B cell (primary cell): ENCODE results near the gene TRIM15. TPM values are rescaled to one million over a fixed set of nuclear protein-coding genes. Genes with fewer than 3 reads are reported as not detected.
A peak's percentile ranks its signal among the peaks of the same experiment; 100 is the strongest.

ENCODE experiments used
- ATAC-seq: fragments of 200-7000 bp; cut with Tn5 transposase; one replicate; pipeline ENCODE4 v1.10.0; 2021; ENCODE audit warnings: low read depth, mild to moderate bottlenecking, moderate number of reproducible peaks, moderate library complexity
- CTCF ChIA-PET: fragments of 350-600 bp; sonication (Branson Sonifier 250); formaldehyde crosslinking; loops from one replicate; lab custom pipeline; 2021; ENCODE audit warnings: antibody characterized with exemption, inconsistent platforms; lab: Charles Lee
- POLR2A ChIA-PET: fragments of 350-600 bp; sonication (Branson Sonifier 250); formaldehyde crosslinking; loops from one replicate; lab custom pipeline; 2021; ENCODE audit warnings: antibody characterized with exemption; lab: Charles Lee
- DNase-seq: peaks from one replicate; pipeline ENCODE4 v3.0.0; 2013
- H2AFZ ChIP-seq: 2 replicates; pipeline ENCODE4 v1.6.1; 2012; ENCODE audit warnings: mild to moderate bottlenecking, low read depth, low read length; ENCODE audit not compliant: insufficient read depth, poor library complexity, severe bottlenecking
- H3K27ac ChIP-seq, 2 donors: 1 replicate in 1 of 2; 2 replicates in 1 of 2; pipeline ENCODE4 v1.5.1; 2012 to 2013; ENCODE audit warnings: low read length in 2 of 2, mild to moderate bottlenecking in 2 of 2, moderate library complexity in 1 of 2
- H3K27me3 ChIP-seq, 4 experiments: fragments of 200-600 bp in 1 of 4; sonication (generic) in 1 of 4; replicated peaks in 1 of 4; 1 replicate in 2 of 4; 2 replicates in 2 of 4; pipeline versions ENCODE4 v1.6.1 to v1.7.0; 2013 to 2016; ENCODE audit warnings: low read length in 3 of 4, mild to moderate bottlenecking in 2 of 4, mixed read lengths in 1 of 4, moderate library complexity in 1 of 4; ENCODE audit not compliant: insufficient read depth in 4 of 4, control insufficient read depth in 3 of 4; ENCODE audit errors: control extremely low read depth in 1 of 4
- H3K36me3 ChIP-seq, 2 experiments: replicated peaks in 1 of 2; 1 replicate in 1 of 2; 2 replicates in 1 of 2; pipeline versions ENCODE4 v1.6.1 to v1.7.1; 2013; ENCODE audit warnings: low read length in 1 of 2; ENCODE audit not compliant: insufficient read depth in 2 of 2, control insufficient read depth in 1 of 2; ENCODE audit errors: control extremely low read depth in 1 of 2, extremely low read depth in 1 of 2
- H3K4me1 ChIP-seq, 2 donors: fragments of 200-600 bp in 1 of 2; sonication (generic) in 1 of 2; 1 replicate in 1 of 2; 2 replicates in 1 of 2; pipeline versions ENCODE4 v1.5.1 to v1.6.1; 2013 to 2017; ENCODE audit warnings: low read length in 2 of 2; ENCODE audit not compliant: control insufficient read depth in 2 of 2, insufficient read depth in 2 of 2
- H3K4me2 ChIP-seq: replicated peaks from 2 replicates; pipeline ENCODE3; 2012; ENCODE audit warnings: mild to moderate bottlenecking, low read depth, low read length; ENCODE audit not compliant: poor library complexity, severe bottlenecking
- H3K4me3 ChIP-seq, 5 experiments: fragments of 200-600 bp in 1 of 5; sonication (generic) in 1 of 5; 1 replicate in 3 of 5; 2 replicates in 2 of 5; pipeline versions ENCODE4 v1.5.1 to v1.7.0; 2011 to 2016; ENCODE audit warnings: low read length in 4 of 5, mild to moderate bottlenecking in 4 of 5, low read depth in 2 of 5, control low read depth in 1 of 5, moderate library complexity in 1 of 5; ENCODE audit not compliant: insufficient read depth in 1 of 5; ENCODE audit errors: control extremely low read depth in 1 of 5, extremely low read depth in 1 of 5
- H3K79me2 ChIP-seq: fragments of 200-600 bp; sonication (generic); one replicate; pipeline ENCODE4 v1.6.0; 2016; ENCODE audit warnings: low read length; ENCODE audit not compliant: control insufficient read depth, insufficient read depth
- H3K9ac ChIP-seq: fragments of 200-600 bp; sonication (generic); 2 replicates; pipeline ENCODE4 v1.6.1; 2017; ENCODE audit warnings: mild to moderate bottlenecking, low read length, moderate library complexity
- H3K9me3 ChIP-seq, 3 donors: one replicate each; pipeline versions ENCODE4 v1.6.1 to v1.7.1; 2013; ENCODE audit warnings: low read length in 2 of 3; ENCODE audit not compliant: control insufficient read depth in 2 of 3, insufficient read depth in 1 of 3; ENCODE audit errors: control extremely low read depth in 1 of 3
- H4K20me1 ChIP-seq: 2 replicates; pipeline ENCODE4 v1.6.0; 2012; ENCODE audit warnings: mild to moderate bottlenecking, low read length; ENCODE audit not compliant: insufficient read depth, control insufficient read depth, poor library complexity, severe bottlenecking
- H3K27ac Mint-ChIP-seq: one replicate; pipeline ENCODE4 v1.8.0; 2021; ENCODE audit warnings: mixed read lengths
- H3K27me3 Mint-ChIP-seq: one replicate; pipeline ENCODE4 v1.8.0; 2021; ENCODE audit warnings: mixed read lengths
- H3K4me1 Mint-ChIP-seq: one replicate; pipeline ENCODE4 v1.8.0; 2021; ENCODE audit warnings: mixed read lengths
- H3K4me3 Mint-ChIP-seq: one replicate; pipeline ENCODE4 v1.8.0; 2021; ENCODE audit warnings: mixed read lengths
- H3K9me3 Mint-ChIP-seq: one replicate; pipeline ENCODE4 v1.8.0; 2022; ENCODE audit warnings: mixed read lengths; ENCODE audit not compliant: insufficient read depth
- CTCF ChIP-seq: fragments of 200-600 bp; IDR thresholded peaks from one replicate; pipeline ENCODE4 v1.8.0; 2022; ENCODE audit warnings: antibody characterized with exemption, mild to moderate bottlenecking
- EZH2 ChIP-seq: IDR thresholded peaks from 2 replicates; pipeline ENCODE4 v1.6.1; 2012; ENCODE audit warnings: borderline replicate concordance, low read depth, mild to moderate bottlenecking, moderate library complexity, low read length; ENCODE audit not compliant: insufficient read depth, poor library complexity, severe bottlenecking
- WGBS: methylation state at CpG from one replicate; pipeline ENCODE4 v1.1.5; 2013; ENCODE audit warnings: missing lambda C conversion rate; ENCODE audit not compliant: insufficient coverage; 5-methylcytosine and 5-hydroxymethylcytosine counted together
- intact Hi-C: fragments of 100-400 bp; cut with micrococcal nuclease; formaldehyde crosslinking; loops from one replicate; pipeline ENCODE4 v1.10.0; 2022
- polyA plus RNA-seq: library from polyadenylated mRNA; depleted of rRNA; stranded (reverse); fragments of >200 nt; gene quantifications from 2 replicates; pipeline ENCODE4 v1.2.3, GENCODE V29; 2012
- total RNA-seq, 2 donors: library from RNA; stranded (reverse); fragments of 120-200 nt in 1 of 2; gene quantifications; 1 replicate in 1 of 2; 2 replicates in 1 of 2; pipeline versions ENCODE4 v1.2.3 to v1.2.4, GENCODE V29; 2013 to 2022

The TRIM15 gene
- total and polyA plus RNA-seq, 2 donors (not counting 1 experiment from before 2014, with no cell fraction given) = not detected

- H3K9me3 ChIP-seq = no peaks in the 10 kb centered on the region
- H3K27me3 Mint-ChIP-seq = no peaks in the 10 kb centered on the region
- peak overlapping the region; percentile 93 to 100 (median 98) for H3K4me3 ChIP-seq
- H2AFZ ChIP-seq = peak overlapping the region; percentile 79
- ATAC-seq = no peak
- DNase-seq = no peak
- H3K27ac ChIP-seq = peak overlapping the region; percentile 98 to 100
- ChIA-PET POLR2A (interaction anchor here (0.6 to 1.9 kb wide), 5 partner anchors 46 to 610 kb away, joined by 3 to 5 read pairs (median 5); partner anchors contain the start of genes POLR1H, PPP1R11 and TRIM39), CTCF (interaction anchor here (0.7 to 1.9 kb wide), 4 partner anchors 10 to 240 kb away, joined by 3 to 8 read pairs (median 3); no protein-coding TSS in a partner anchor)
- H3K9ac ChIP-seq = peak overlapping the region; percentile 92
- intact Hi-C loops = loop anchor here (1.0 to 10.0 kb wide), 6 partner anchors 45 to 1441 kb away; partner anchors contain the start of genes APOM, BAG6, PPP1R11 and RPP21
- H3K79me2 ChIP-seq = peaks cover 46% of the 10 kb centered on the region
- H3K4me1 ChIP-seq = peaks cover 37 to 43% of the 10 kb centered on the region in 2 donors
- H3K4me1 Mint-ChIP-seq = peaks cover 55% of the 10 kb centered on the region
- WGBS = 1% methylated on average over 9 of the region's 12 CpGs
- peaks cover 0 to 6% of the 10 kb centered on the region in 2 experiments for H3K36me3 ChIP-seq
- no peak for TF ChIP-seq EZH2
- no peak for TF ChIP-seq CTCF
- no peaks in the 10 kb centered on the region for H3K9me3 Mint-ChIP-seq
- peaks cover 25% of the 10 kb centered on the region for H4K20me1 ChIP-seq
- peak overlapping the region; percentile 100 for H3K27ac Mint-ChIP-seq
- H3K4me3 Mint-ChIP-seq = peak overlapping the region; percentile 90
- peak overlapping the region; percentile 89 for H3K4me2 ChIP-seq
- H3K27me3 ChIP-seq = no peaks in the 10 kb centered on the region
Measured at GRCh38 chr6:30213667-30213956, 50.3 kb downstream of the TRIM15 start.

DNA sequence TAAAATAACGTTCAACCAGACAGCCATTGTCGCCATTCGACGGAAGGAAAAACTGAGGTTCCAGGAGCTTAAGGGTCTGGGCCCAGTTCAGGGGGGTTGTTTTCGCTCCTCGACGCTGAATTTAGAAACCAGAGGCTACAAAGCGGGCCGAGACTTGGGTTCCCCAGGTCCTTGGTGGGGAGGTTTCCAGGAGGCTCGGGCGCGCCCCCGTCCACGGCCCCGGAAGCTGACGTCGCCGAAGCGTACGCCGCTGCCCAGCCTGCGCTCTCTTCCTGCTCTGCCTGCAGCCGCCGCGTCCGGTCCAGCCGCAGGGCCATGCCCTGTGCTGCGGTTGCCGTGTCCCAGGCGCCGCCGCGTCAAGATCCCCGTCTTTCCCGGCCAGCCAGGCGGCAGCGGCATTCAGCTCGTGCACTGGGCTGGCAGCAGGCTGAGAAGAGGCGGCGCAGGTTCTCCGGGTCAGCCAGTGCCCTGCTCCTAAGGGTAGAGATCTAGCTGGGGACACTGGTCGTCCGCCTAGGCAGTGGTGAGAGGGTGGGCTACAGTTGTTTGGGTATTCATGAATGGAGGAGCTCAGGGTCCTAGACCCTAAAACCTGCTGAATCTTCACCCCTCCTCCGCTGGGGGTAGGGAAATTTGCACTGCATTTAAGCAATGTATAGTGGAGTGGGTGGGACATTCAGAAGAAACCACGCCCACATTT, 50.8 kb downstream of the TRIM15 start:
- ChIA-PET CTCF (interaction anchor here (0.6 to 1.9 kb wide), 4 partner anchors 10 to 1186 kb away, joined by 3 to 8 read pairs (median 3); no protein-coding TSS in a partner anchor), POLR2A (interaction anchor here (0.6 to 1.9 kb wide), 4 partner anchors 45 to 610 kb away, joined by 3 to 5 read pairs (median 5); partner anchors contain the start of genes PPP1R11 and TRIM39)
- Histone ChIP-seq H2AFZ (peak overlapping the region; percentile 79), H3K9me3 (no peaks in the 10 kb centered on the region), H3K9ac (peak overlapping the region; percentile 92), H3K27me3 (no peaks in the 10 kb centered on the region), H3K36me3 (peaks cover 0 to 3% of the 10 kb centered on the region in 2 experiments), H3K4me1 (peaks cover 32 to 40% of the 10 kb centered on the region in 2 donors), H4K20me1 (peaks cover 20% of the 10 kb centered on the region), H3K27ac (peak overlapping the region; percentile 98 to 100), H3K4me2 (peak overlapping the region; percentile 89), H3K79me2 (peaks cover 41% of the 10 kb centered on the region), H3K4me3 (peak overlapping the region; percentile 93 to 100 (median 98))
- no peak for TF ChIP-seq CTCF
- no peak for TF ChIP-seq EZH2
- ATAC-seq (peak; percentile 58), DNase-seq (peak; percentile 85)
- no peaks in the 10 kb centered on the region for H3K9me3 Mint-ChIP-seq
- whole genome bisulfite sequencing = under 1% methylated on average over 40 of the region's 45 CpGs
- H3K4me3 Mint-ChIP-seq = peak overlapping the region; percentile 90
- H3K4me1 Mint-ChIP-seq = peaks cover 50% of the 10 kb centered on the region
- no peaks in the 10 kb centered on the region for H3K27me3 Mint-ChIP-seq
- intact Hi-C loops = loop anchor here (1.0 to 10.0 kb wide), 6 partner anchors 45 to 1441 kb away; partner anchors contain the start of genes APOM, BAG6, PPP1R11 and RPP21
- peak overlapping the region; percentile 100 for H3K27ac Mint-ChIP-seq
